Activated CD4-positive, alpha-beta T cell treated with anti-CD3 and anti-CD28 coated beads for 24 hours (primary cell): ENCODE data around the gene TP73.
A peak's percentile ranks its signal among the peaks of the same experiment; 100 is the strongest.

Source experiments
- DNase-seq, 2 donors: peaks; one replicate each; pipeline ENCODE4 v3.0.0-alpha.2; 2020; ENCODE audit warnings: low read depth in 2 of 2

Gene TP73

DNA sequence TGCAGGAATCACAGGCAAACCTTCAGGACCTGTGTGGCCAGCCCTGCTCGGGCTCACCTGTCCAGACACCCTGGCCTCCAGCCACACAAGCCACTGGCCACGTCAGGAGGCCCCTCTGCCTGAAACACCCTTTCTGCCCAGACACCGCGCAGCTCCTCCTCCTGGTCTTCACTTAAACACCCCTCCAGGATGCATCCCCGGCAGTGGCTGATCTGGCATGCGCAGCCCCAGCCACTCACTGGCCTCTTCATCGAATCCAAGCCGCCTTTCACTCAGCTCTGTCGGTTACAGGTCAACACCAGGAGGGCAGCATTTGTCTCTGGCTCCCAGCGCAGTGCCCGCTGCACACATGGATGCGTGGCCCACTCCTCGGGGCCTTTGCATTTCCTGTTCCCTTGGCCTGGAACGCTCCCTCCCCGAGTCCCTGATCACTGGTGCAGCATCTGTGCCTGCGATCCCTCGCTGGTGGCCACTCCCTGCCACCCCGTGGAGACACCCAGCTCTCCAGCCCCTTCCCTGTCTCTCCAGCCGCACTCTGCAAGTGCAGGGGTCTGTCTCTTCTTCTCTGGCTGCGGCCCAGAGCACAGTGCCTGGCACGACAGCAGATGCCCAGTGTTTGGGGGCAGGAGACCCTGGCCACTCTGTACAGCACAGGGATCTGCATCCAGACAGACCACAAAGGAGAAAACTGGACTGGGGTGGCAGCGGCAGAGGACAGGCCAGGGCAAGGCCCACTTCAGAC, 18.1 kb upstream of the TP73 start:
- DNase-seq: no peak

DNA sequence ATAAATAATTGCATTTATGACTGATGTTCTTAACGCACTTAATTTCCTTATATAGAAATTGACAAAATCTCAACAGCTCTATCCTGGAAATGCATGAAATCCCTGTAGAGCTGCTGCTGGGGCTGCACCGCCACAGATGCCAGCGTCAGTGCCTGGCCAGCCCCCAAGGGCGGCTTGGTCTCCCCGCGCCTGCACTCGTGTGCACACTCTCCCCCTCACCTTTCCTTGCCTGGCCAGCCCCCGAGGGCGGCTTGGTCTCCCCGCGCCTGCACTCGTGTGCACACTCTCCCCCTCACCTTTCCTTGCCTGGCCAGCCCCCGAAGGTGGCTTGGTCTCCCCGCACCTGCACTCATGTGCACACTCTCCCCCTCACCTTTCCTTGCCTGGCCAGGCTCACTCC, 16.2 kb upstream of the TP73 start:
- DNase-seq: no peak

DNA sequence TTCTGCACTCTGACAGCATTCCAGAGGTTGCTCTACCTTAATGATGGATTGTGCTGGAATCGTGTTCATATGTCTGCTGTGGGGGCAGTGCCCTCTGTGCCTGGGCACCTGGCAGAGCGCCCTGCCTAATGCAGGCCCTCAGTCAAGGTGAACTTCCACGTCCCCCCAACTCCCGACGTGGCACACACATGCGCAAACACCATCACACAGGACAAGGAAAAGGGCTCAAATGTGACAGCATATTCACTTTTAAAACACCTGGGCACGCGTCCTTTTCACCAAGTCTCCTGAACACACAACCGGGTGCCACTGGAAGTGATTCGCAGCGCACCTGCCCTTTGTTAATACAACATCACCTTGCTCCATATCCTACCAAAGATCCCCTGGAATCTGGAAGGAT, 15.8 kb upstream of the TP73 start:
- DNase-seq: no peak

DNA sequence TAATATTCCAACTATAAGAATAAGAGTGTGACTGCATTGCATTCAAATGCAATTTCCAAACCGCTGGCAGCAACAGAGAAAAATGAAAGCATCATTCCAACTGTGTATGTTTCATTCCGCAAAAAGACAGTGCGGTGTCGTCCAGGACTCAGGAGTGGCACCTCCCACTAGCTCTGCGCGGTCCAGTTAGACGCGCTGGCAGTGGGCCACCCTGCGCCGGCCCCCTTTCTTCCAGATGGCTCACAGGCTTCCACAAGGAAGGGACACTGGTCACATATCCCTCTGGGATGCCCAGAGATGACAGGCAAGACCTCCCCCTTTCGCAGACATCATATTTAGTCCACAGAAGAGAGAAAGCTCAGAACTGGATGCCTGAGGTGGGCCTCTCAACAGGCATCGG, 14.3 kb upstream of the TP73 start:
- no peak for DNase-seq

DNA sequence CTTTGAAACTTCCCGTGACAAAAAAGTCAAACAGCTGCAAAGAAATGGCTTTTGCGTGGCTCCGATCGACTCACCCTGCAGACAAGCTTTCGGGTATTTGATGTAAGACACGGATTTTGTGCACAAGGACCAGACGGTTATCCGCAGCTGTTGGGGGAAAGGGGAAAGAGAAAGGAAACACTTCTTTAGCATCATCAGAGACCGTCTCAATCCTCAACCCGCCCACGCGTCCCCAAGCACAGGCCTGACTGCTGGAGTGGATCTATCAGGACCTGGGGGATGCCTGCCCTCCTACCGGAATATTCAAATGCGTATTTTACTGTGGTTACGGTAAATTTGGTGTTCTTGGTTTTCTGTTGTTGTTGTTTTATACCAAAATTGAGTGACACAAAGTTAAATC, 13.6 kb upstream of the TP73 start:
- DNase-seq: no peak

DNA sequence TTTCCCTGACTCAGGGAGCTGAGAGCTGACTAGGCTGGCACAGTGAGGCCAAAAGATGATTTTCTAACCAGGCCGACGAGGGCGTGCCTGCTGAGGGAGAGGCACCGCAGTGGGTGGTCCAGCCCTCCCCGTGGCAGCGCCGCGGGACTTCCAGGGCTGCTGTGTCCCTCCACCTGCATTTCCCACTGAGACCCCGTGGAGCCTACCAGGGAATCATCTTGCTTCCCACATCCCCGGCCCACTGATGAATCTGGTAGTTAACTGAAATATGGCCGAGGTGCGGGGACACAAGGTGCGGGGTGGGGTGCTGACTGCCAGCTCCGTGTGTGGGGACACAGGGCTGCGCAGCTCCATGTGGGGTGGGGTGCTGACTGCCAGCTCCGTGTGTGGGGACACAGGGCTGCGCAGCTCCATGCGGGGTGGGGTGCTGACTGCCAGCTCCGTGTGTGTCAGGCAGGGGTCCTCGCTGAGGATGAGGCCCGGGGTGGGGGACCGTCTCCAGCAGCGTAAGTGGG, 12.9 kb upstream of the TP73 start:
- DNase-seq: no peak

DNA sequence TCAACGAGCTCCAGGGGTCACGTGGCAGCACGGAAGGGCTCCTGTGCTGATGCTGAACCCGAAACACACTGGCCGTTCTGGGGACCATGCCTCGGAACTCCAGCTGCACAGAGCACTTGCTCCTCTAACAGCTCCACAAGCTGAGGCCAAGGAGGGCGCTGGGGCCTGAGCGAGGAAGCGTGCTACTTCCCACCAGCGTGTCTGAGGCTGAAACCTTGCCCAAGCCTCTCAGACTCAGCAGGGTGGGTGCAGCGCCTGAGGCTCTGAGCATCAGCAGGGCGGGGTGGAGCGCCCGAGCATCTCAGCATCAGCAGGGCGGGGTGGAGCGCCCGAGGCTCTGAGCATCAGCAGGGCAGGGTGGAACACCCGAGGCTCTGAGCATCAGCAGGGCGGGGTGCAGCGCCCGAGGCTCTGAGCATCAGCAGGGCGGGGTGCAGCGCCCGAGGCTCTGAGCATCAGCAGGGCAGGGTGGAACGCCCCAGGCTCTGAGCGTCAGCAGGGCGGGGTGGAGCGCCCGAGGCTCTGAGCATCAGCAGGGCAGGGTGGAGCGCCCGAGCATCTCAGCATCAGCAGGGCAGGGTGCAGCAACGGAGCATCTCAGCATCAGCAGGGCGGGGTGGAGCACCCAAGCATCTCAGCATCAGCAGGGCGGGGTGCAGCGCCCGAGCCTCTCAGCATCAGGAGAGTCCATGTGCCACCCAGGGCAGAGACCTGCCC, 12.0 kb upstream of the TP73 start:
- no peak for DNase-seq

DNA sequence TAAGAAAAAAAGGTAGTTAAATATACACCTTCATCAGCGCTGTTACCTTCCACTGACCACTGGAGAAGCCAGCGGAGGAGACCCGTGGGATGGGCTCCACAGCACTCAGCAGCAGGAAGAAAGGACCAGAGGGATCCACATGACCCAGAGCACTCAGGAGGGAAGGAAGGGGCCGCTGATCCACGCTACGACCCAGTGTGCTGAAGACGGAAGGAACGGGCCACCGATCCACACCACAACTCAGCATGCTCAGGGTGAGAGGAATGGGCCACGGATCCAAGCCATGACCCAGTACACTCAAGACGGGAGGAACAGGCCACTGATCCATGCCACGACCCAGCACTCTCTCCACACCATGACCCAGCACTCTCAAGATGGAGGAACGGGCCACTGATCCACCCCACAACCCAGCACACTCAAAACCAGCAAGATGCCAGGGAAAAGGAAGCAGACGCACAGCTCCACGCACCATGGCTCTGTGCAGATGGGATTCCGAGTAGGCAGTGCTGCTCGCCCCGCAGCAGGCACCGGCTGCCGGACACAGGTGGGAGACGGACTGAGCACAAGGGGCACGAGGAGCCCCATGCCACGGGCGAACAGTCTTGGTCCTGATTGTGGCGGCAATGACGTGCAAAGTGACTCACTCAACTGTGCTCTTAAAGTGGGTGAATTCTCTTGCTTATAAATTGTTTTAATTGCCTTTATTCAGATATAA, 11.1 kb upstream of the TP73 start:
- no peak for DNase-seq

DNA sequence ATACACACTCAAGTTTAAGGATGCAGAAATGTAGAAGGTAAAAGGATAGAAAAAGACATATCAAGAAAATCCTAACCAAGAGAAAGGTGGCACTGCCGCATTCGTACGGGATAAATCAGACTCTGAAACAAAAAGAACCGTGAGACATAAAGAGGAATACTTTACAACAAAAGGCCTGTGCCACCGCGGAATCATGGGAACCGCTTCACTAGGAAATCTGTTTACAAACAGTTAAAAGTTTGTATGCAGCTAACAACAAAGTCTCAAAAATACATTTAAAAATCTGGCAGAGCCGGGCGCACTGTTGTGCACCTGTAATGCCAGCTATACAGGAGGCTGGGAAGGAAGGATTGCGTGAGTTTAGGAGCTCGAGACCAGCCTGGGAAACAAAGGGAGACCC, 10.5 kb upstream of the TP73 start:
- no peak for DNase-seq

- DNase-seq: no peak
Observed at GRCh38 chr1:3642919-3643675, 9.2 kb upstream of the TP73 start.

DNA sequence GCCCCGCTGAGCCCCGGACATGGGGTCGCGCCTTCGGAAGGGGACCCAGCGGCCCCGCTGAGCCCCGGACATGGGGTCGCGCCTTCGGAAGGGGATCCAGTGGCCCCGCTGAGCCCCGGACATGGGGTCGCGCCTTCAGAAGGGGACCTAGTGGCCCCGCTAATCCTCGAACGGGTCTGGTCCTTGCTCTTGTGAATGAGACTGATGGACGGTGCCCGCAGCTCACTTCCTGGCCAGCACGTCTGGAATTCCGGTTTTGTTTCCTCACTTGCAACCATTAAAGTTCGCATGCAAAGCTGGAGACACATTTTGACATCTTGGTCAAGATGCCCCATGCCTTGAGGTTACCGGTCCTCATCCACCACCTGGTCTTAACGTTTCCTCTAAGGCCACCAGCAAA, 8.0 kb upstream of the TP73 start:
- no peak for DNase-seq

DNA sequence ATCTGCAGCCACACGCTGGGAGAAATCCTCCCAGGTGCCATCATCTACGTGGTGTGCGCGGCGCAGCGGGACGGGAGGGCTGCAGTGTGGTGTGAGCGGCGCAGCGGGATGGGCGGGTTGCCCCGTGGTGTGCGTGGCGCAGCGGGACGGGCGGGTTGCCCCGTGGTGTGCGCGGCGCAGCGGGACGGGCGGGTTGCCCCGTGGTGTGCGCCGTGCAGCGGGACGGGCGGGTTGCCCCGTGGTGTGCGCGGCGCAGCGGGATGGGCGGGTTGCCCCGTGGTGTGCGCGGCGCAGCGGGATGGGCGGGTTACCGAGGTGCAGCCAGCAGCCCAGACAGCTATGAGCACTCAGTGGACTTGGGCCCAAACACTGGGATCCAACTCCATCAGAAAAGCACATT, 7.1 kb upstream of the TP73 start:
- no peak for DNase-seq

GRCh38 chr1:3645666-3646355, 6.5 kb upstream of the TP73 start:
- DNase-seq: no peak

DNA sequence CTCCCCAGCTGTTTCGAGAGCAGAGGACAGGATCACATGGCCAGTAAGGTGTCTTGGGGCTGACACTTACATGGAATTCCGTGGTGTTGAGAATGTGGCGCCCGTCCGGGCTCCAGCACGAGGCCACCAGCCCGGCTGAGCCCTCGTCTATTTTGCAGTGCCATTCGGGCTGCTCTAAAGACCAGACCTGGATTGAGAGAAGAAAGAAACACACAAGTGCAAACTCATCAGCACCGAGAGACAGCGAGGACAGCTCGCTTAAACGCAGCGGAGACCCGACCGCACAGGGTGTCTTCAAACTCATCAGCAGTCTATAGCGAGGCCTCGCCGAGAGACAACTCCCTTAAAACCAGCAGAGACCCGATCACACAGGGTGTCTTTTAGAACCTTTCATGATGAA, 5.7 kb upstream of the TP73 start:
- no peak for DNase-seq

GRCh38 chr1:3649342-3650247, 2.7 kb upstream of the TP73 start, which contains the start of gene WRAP73:
WRAP73 (minus strand) TSS chr1:3650103; CDS start chr1:3649999, 104 bp downstream.
- peak; percentile 78 to 83 for DNase-seq

DNA sequence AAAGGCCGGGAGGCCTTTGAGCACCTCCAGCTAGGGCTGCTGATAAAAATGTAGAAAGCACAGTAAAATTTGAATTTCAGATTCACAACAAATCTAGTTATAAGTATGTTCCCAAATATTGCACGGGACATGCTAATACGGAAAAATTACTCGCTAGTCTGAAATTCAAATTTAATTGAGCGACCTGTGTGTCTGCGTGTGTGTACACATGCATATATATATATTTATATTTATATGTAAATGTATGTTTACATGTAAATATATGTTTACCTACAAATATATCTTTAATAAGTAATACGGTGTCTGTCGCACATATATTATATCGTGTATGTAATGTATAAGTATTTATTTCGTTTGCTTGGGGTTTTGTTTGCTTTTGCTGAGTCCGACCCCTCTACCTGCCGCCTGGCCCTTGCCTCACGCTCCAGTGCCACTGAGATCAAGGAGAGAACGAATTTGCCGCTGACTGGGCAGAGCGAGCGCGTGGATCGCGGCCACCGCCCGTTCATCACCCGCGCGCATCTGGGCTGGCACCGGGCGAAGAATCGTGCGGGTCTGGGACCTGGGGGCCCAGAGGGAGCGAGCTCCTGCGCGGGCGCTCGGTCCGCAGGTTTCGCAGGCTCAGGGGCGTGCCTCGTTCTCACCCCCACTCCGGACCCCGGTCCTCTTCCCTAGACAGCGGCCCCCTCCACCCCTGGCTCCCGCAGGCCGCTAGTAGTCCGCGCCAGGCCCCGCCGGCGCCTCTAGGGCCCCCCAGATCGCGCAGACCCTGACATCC, 1.9 kb upstream of the TP73 start:
- no peak for DNase-seq

- no peak for DNase-seq
Observed at GRCh38 chr1:3651026-3651929, 1.0 kb upstream of the TP73 start.

DNA sequence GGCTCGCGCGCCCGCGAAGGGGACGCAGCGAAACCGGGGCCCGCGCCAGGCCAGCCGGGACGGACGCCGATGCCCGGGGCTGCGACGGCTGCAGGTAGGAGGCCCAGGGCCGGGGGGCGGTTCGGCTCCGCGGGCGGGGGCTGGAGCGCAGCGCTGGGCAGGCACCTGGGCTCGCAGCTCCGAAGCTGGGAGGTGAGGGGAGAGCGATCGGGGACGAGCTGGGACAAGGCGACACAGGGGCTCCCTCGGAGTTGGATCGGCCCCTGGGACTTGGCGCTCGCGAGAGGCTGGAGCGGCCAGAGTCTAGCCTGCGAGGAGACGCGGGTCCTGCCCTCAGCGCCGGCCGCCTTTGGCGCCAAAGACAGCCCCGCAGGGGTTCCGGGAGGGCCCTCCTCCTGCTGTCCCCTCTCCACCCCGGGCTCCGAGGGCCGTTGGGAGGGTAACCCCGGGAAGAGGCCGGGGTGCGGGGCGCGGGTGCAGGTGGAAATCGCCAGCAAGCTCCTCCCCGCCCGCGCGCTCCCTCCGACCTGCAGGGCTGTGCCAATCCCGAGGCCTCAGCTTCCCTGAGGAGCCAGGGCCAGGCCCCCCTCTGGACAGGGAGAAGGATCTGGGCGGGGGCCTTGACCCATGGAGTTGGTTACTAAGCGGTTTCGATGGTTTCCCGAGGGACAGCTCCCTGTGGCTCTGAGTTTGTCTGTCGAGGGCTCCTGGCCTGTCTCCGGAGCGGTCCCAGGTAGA, 401 bp downstream of the TP73 start:
- DNase-seq: no peak
